ENCODE measurements around the gene STIM2. TPM values are rescaled to one million over a fixed set of nuclear protein-coding genes. Genes with fewer than 3 reads are reported as not detected.

The STIM2 gene
- polyA plus RNA-seq, 1 donor (not counting 4 experiments of a cell fraction or from before 2014, with no cell fraction given): 20.7 TPM

- dilution Hi-C loops (cut with MboI; ENCODE audit: extremely low pct_ligation_motif_present, low sequenced_read_pairs): no loop called here
- no peaks in the 10 kb centered on the region for H3K9me1 ChIP-seq (ENCODE audit: control insufficient read depth, extremely low read depth, insufficient read depth, low read length)
- no peaks in the 10 kb centered on the region for H3K79me2 ChIP-seq (ENCODE audit: control insufficient read depth, insufficient read depth, low read length)
Measured at GRCh38 chr4:26947318-26947717, 86.7 kb downstream of the STIM2 start.

GRCh38 chr4:26950446-26950845 is 89.8 kb downstream of the STIM2 start:
- no peak overlapping the region for H3K4me2 ChIP-seq (ENCODE audit: control insufficient read depth, extremely low read depth, insufficient read depth, low read depth, low read length)
- H3K9me1 ChIP-seq (ENCODE audit: control insufficient read depth, extremely low read depth, insufficient read depth, low read length): no peaks in the 10 kb centered on the region
- no peak overlapping the region for H3K27ac ChIP-seq (ENCODE audit: control insufficient read depth, insufficient read depth, low read length)
- H2AFZ ChIP-seq (ENCODE audit: control insufficient read depth, low read length): no peak overlapping the region
- no peak overlapping the region for H3K9ac ChIP-seq (ENCODE audit: control insufficient read depth, extremely low read depth, insufficient read depth, low read length)
- H3K36me3 ChIP-seq (ENCODE audit: control insufficient read depth in 2 of 2, extremely low read depth in 1 of 2, insufficient read depth in 2 of 2, low read length in 2 of 2): no peaks in the 10 kb centered on the region
- dilution Hi-C loops (cut with MboI; ENCODE audit: extremely low pct_ligation_motif_present, low sequenced_read_pairs): no loop called here
- no peaks in the 10 kb centered on the region for H3K9me3 ChIP-seq (ENCODE audit: control insufficient read depth, low read depth, low read length)
- no peak overlapping the region for H3K4me3 ChIP-seq (ENCODE audit: control insufficient read depth in 2 of 3, extremely low read depth in 1 of 3, insufficient read depth in 2 of 3, low read depth in 1 of 3, low read length in 3 of 3)
- no peak for FAIRE-seq
- no peaks in the 10 kb centered on the region for H3K4me1 ChIP-seq (ENCODE audit: control insufficient read depth, extremely low read depth, insufficient read depth, low read length)
- H3K27me3 ChIP-seq (ENCODE audit: control insufficient read depth, extremely low read depth, insufficient read depth, low read length): no peaks in the 10 kb centered on the region
- no peak for TF ChIP-seq CTCF (optimal IDR thresholded peaks at IDR 0.05 in 1 of 3, IDR thresholded peaks at IDR 0.05 in 1 of 3, conservative IDR thresholded peaks at IDR 0.05 in 1 of 3; ENCODE audit: extremely low read depth in 1 of 3, insufficient read depth in 2 of 3, low read length in 3 of 3)
- TF ChIP-seq EZH2 (IDR thresholded peaks at IDR 0.05; ENCODE audit: low read length): no peak
- H4K20me1 ChIP-seq (ENCODE audit: control insufficient read depth, extremely low read depth, insufficient read depth, low read length): no peaks in the 10 kb centered on the region
- DNase-seq (ENCODE audit: low read depth, low spot score): no peak
- H3K79me2 ChIP-seq (ENCODE audit: control insufficient read depth, insufficient read depth, low read length): no peaks in the 10 kb centered on the region

More at GRCh38 chr4:26947318-26947717, 86.7 kb downstream of the STIM2 start:
- Histone ChIP-seq H3K9me3 (ENCODE audit: control insufficient read depth, low read depth, low read length) (no peaks in the 10 kb centered on the region), H3K27ac (ENCODE audit: control insufficient read depth, insufficient read depth, low read length) (no peak overlapping the region), H2AFZ (ENCODE audit: control insufficient read depth, low read length) (no peak overlapping the region), H3K9ac (ENCODE audit: control insufficient read depth, extremely low read depth, insufficient read depth, low read length) (no peak overlapping the region), H3K36me3 (ENCODE audit: control insufficient read depth in 2 of 2, extremely low read depth in 1 of 2, insufficient read depth in 2 of 2, low read length in 2 of 2) (no peaks in the 10 kb centered on the region), H3K27me3 (ENCODE audit: control insufficient read depth, extremely low read depth, insufficient read depth, low read length) (no peaks in the 10 kb centered on the region), H3K4me3 (ENCODE audit: control insufficient read depth in 2 of 3, extremely low read depth in 1 of 3, insufficient read depth in 2 of 3, low read depth in 1 of 3, low read length in 3 of 3) (no peak overlapping the region), H4K20me1 (ENCODE audit: control insufficient read depth, extremely low read depth, insufficient read depth, low read length) (no peaks in the 10 kb centered on the region), H3K4me1 (ENCODE audit: control insufficient read depth, extremely low read depth, insufficient read depth, low read length) (no peaks in the 10 kb centered on the region), H3K4me2 (ENCODE audit: control insufficient read depth, extremely low read depth, insufficient read depth, low read depth, low read length) (no peak overlapping the region)
- FAIRE-seq (no peak), DNase-seq (ENCODE audit: low read depth, low spot score) (no peak)
- TF ChIP-seq CTCF (optimal IDR thresholded peaks at IDR 0.05 in 1 of 3, IDR thresholded peaks at IDR 0.05 in 1 of 3, conservative IDR thresholded peaks at IDR 0.05 in 1 of 3; ENCODE audit: extremely low read depth in 1 of 3, insufficient read depth in 2 of 3, low read length in 3 of 3): no peak
- no peak for TF ChIP-seq EZH2 (IDR thresholded peaks at IDR 0.05; ENCODE audit: low read length)

Measured in keratinocyte (primary cell).